ENCODE measurements around the gene IDE. TPM values are rescaled to one million over a fixed set of nuclear protein-coding genes. Genes with fewer than 3 reads are reported as not detected.

IDE gene
- total RNA-seq: 10 to 100 TPM; 30.8 to 31.2 TPM

- intact Hi-C loops (cut with micrococcal nuclease): loop anchor here (1.0 to 5.0 kb wide), 6 partner anchors 17 to 777 kb away; partner anchors contain the start of gene TNKS2
- CTCF ChIA-PET: interaction anchor here (0.7 to 4.7 kb wide), 11 partner anchors 9 to 107 kb away, joined by 3 to 55 read pairs (median 3); no protein-coding TSS in a partner anchor
- Mint-ChIP-seq H3K4me1 (ENCODE audit: low read depth) (peaks cover 34% of the 10 kb centered on the region), H3K27me3 (ENCODE audit: low read depth) (no peaks in the 10 kb centered on the region), H3K4me3 (peak within 1 kb of the TSS; percentile 81), H3K36me3 (ENCODE audit: low read depth) (peaks cover 5% of the 10 kb centered on the region), H3K9me3 (no peaks in the 10 kb centered on the region), H3K27ac (peak within 1 kb of the TSS; percentile 85)
- DNase-seq: peak; percentile 88
These were observed at the start of gene IDE for GRCh38 chr10:92573798-92574547. Gene IDE, minus strand, starts transcription at chr10:92574093. Its CDS starts 74 bp downstream, at chr10:92574019.

GRCh38 chr10:92619368-92619767 lies 45.5 kb upstream of the IDE start:
- Mint-ChIP-seq H3K4me1 (ENCODE audit: low read depth) (no peaks in the 10 kb centered on the region), H3K27me3 (ENCODE audit: low read depth) (no peaks in the 10 kb centered on the region), H3K9me3 (peaks cover 2% of the 10 kb centered on the region), H3K27ac (no peak overlapping the region), H3K4me3 (no peak overlapping the region), H3K36me3 (ENCODE audit: low read depth) (peaks cover 56% of the 10 kb centered on the region)
- intact Hi-C loops (cut with micrococcal nuclease): no loop called here
- DNase-seq: no peak
- CTCF ChIA-PET: no interaction called here

- Mint-ChIP-seq H3K4me3 (no peak overlapping the region), H3K27ac (no peak overlapping the region), H3K36me3 (ENCODE audit: low read depth) (peaks cover 48% of the 10 kb centered on the region), H3K9me3 (no peaks in the 10 kb centered on the region), H3K27me3 (ENCODE audit: low read depth) (no peaks in the 10 kb centered on the region), H3K4me1 (ENCODE audit: low read depth) (no peaks in the 10 kb centered on the region)
- DNase-seq: no peak
- intact Hi-C loops (cut with micrococcal nuclease): no loop called here
- CTCF ChIA-PET: interaction anchor here (0.9 kb wide), 1 partner anchor 98 kb away, joined by 3 read pairs; no protein-coding TSS in a partner anchor
These were observed 41.6 kb upstream of the IDE start for GRCh38 chr10:92615515-92615914.

- H3K4me1 Mint-ChIP-seq (ENCODE audit: low read depth): peaks cover 15% of the 10 kb centered on the region
- no peaks in the 10 kb centered on the region for H3K9me3 Mint-ChIP-seq
- intact Hi-C loops (cut with micrococcal nuclease): no loop called here
- no peak overlapping the region for H3K27ac Mint-ChIP-seq
- no peak overlapping the region for H3K4me3 Mint-ChIP-seq
- DNase-seq: no peak
- peaks cover 40% of the 10 kb centered on the region for H3K36me3 Mint-ChIP-seq (ENCODE audit: low read depth)
- peaks cover 6% of the 10 kb centered on the region for H3K27me3 Mint-ChIP-seq (ENCODE audit: low read depth)
- CTCF ChIA-PET: no interaction called here
These were observed 30.9 kb upstream of the IDE start for GRCh38 chr10:92604841-92605240.

GRCh38 chr10:92598321-92598720 lies 24.4 kb upstream of the IDE start:
- H3K4me3 Mint-ChIP-seq: no peak overlapping the region
- H3K9me3 Mint-ChIP-seq: no peaks in the 10 kb centered on the region
- no peak for DNase-seq
- intact Hi-C loops (cut with micrococcal nuclease): no loop called here
- peaks cover 6% of the 10 kb centered on the region for H3K27me3 Mint-ChIP-seq (ENCODE audit: low read depth)
- CTCF ChIA-PET: no interaction called here
- peaks cover 18% of the 10 kb centered on the region for H3K36me3 Mint-ChIP-seq (ENCODE audit: low read depth)
- H3K27ac Mint-ChIP-seq: no peak overlapping the region
- H3K4me1 Mint-ChIP-seq (ENCODE audit: low read depth): peaks cover 24% of the 10 kb centered on the region

- no peaks in the 10 kb centered on the region for H3K9me3 Mint-ChIP-seq
- H3K27ac Mint-ChIP-seq: no peak overlapping the region
- H3K36me3 Mint-ChIP-seq (ENCODE audit: low read depth): peaks cover 15% of the 10 kb centered on the region
- DNase-seq: no peak
- CTCF ChIA-PET: no interaction called here
- H3K27me3 Mint-ChIP-seq (ENCODE audit: low read depth): no peaks in the 10 kb centered on the region
- peaks cover 21% of the 10 kb centered on the region for H3K4me1 Mint-ChIP-seq (ENCODE audit: low read depth)
- intact Hi-C loops (cut with micrococcal nuclease): no loop called here
- peak overlapping the region; percentile 4 for H3K4me3 Mint-ChIP-seq
These were observed 21.6 kb upstream of the IDE start for GRCh38 chr10:92595505-92595904.

GRCh38 chr10:92593619-92594588 lies 20.0 kb upstream of the IDE start:
- intact Hi-C loops (cut with micrococcal nuclease): loop anchor here (1.0 to 5.0 kb wide), 10 partner anchors 48 to 1372 kb away; partner anchors contain the start of genes BTAF1, EXOC6, FRA10AC1 and HECTD2
- H3K4me1 Mint-ChIP-seq (ENCODE audit: low read depth): peaks cover 23% of the 10 kb centered on the region
- no peaks in the 10 kb centered on the region for H3K27me3 Mint-ChIP-seq (ENCODE audit: low read depth)
- peak overlapping the region; percentile 99 for H3K27ac Mint-ChIP-seq
- DNase-seq: no peak
- H3K9me3 Mint-ChIP-seq: no peaks in the 10 kb centered on the region
- H3K36me3 Mint-ChIP-seq (ENCODE audit: low read depth): peaks cover 15% of the 10 kb centered on the region
- peak overlapping the region; percentile 95 for H3K4me3 Mint-ChIP-seq
- CTCF ChIA-PET: no interaction called here

GRCh38 chr10:92592761-92593618 lies 19.1 kb upstream of the IDE start, which contains the start of gene KIF11:
Gene KIF11, plus strand, starts transcription at chr10:92593130. Its CDS starts 246 bp downstream, at chr10:92593376.
- peaks cover 23% of the 10 kb centered on the region for H3K4me1 Mint-ChIP-seq (ENCODE audit: low read depth)
- H3K4me3 Mint-ChIP-seq: peak within 1 kb of the TSS; percentile 95
- intact Hi-C loops (cut with micrococcal nuclease): loop anchor here (1.0 to 5.0 kb wide), 11 partner anchors 49 to 1371 kb away; partner anchors contain the start of genes BTAF1, CEP55, EXOC6 and FRA10AC1
- peak within 1 kb of the TSS; percentile 99 for H3K27ac Mint-ChIP-seq
- peaks cover 12% of the 10 kb centered on the region for H3K36me3 Mint-ChIP-seq (ENCODE audit: low read depth)
- no peaks in the 10 kb centered on the region for H3K27me3 Mint-ChIP-seq (ENCODE audit: low read depth)
- CTCF ChIA-PET: no interaction called here
- DNase-seq: peak; percentile 99
- H3K9me3 Mint-ChIP-seq: no peaks in the 10 kb centered on the region

GRCh38 chr10:92591550-92592022 lies 17.7 kb upstream of the IDE start:
- peak overlapping the region; percentile 95 for H3K4me3 Mint-ChIP-seq
- no peaks in the 10 kb centered on the region for H3K27me3 Mint-ChIP-seq (ENCODE audit: low read depth)
- peak; percentile 94 for DNase-seq
- peaks cover 20% of the 10 kb centered on the region for H3K4me1 Mint-ChIP-seq (ENCODE audit: low read depth)
- H3K36me3 Mint-ChIP-seq (ENCODE audit: low read depth): peaks cover 12% of the 10 kb centered on the region
- CTCF ChIA-PET: interaction anchor here (1.5 to 1.6 kb wide), 2 partner anchors 18 to 74 kb away, joined by 5 to 12 read pairs; partner anchors contain the start of gene IDE
- intact Hi-C loops (cut with micrococcal nuclease): loop anchor here (1.0 to 5.0 kb wide), 12 partner anchors 17 to 1369 kb away; partner anchors contain the start of genes BTAF1, CEP55, CPEB3 and FRA10AC1
- H3K27ac Mint-ChIP-seq: peak overlapping the region; percentile 99
- H3K9me3 Mint-ChIP-seq: no peaks in the 10 kb centered on the region

- CTCF ChIA-PET: interaction anchor here (1.1 to 1.6 kb wide), 3 partner anchors 17 to 74 kb away, joined by 5 to 12 read pairs (median 5); partner anchors contain the start of gene IDE
- Mint-ChIP-seq H3K27me3 (ENCODE audit: low read depth) (no peaks in the 10 kb centered on the region), H3K4me1 (ENCODE audit: low read depth) (peaks cover 18% of the 10 kb centered on the region), H3K27ac (peak overlapping the region; percentile 99), H3K4me3 (peak overlapping the region; percentile 95), H3K9me3 (no peaks in the 10 kb centered on the region), H3K36me3 (ENCODE audit: low read depth) (peaks cover 12% of the 10 kb centered on the region)
- DNase-seq: peak; percentile 18
- intact Hi-C loops (cut with micrococcal nuclease): loop anchor here (1.0 to 5.0 kb wide), 10 partner anchors 17 to 1369 kb away; partner anchors contain the start of genes BTAF1, CPEB3, FRA10AC1 and HECTD2
These were observed 17.0 kb upstream of the IDE start for GRCh38 chr10:92590623-92591549.
